Spinal cord (tissue), 10 donors: ENCODE results near the gene CD14. TPM values are rescaled to one million over a fixed set of nuclear protein-coding genes. Genes with fewer than 3 reads are reported as not detected.

ENCODE experiments used
- DNase-seq, 6 donors: peaks; one replicate each; pipeline versions ENCODE4 v3.0.0 to v3.0.0-alpha.2; 2013 to 2015; ENCODE audit warnings: low spot score in 6 of 6, low read depth in 4 of 6
- H3K27ac ChIP-seq: one replicate; pipeline ENCODE4 v1.5.1; 2013; ENCODE audit warnings: low read depth, low read length, control low read depth
- H3K27me3 ChIP-seq: one replicate; pipeline ENCODE4 v1.6.1; 2013; ENCODE audit warnings: low read length; ENCODE audit not compliant: control insufficient read depth, insufficient read depth
- H3K36me3 ChIP-seq: one replicate; pipeline ENCODE4 v1.6.1; 2013; ENCODE audit warnings: low read length; ENCODE audit not compliant: control insufficient read depth, insufficient read depth
- H3K4me1 ChIP-seq: one replicate; pipeline ENCODE4 v1.6.1; 2013; ENCODE audit warnings: low read length; ENCODE audit not compliant: control insufficient read depth, insufficient read depth
- H3K4me3 ChIP-seq: one replicate; pipeline ENCODE4 v1.5.1; 2013; ENCODE audit warnings: low read depth, low read length, control low read depth
- H3K9me3 ChIP-seq: one replicate; pipeline ENCODE4 v1.6.1; 2013; ENCODE audit warnings: low read length; ENCODE audit not compliant: control insufficient read depth, insufficient read depth
- whole genome bisulfite sequencing: methylation state at CpG from one replicate; pipeline ENCODE4 v1.1.5; 2013; ENCODE audit warnings: missing lambda C conversion rate; ENCODE audit not compliant: insufficient coverage; 5-methylcytosine and 5-hydroxymethylcytosine counted together
- polyA plus RNA-seq, 2 donors: library from polyadenylated mRNA; unstranded; fragments of 120-200 nt; gene quantifications; one replicate each; pipeline ENCODE4 v1.2.1, GENCODE V29; 2013; ENCODE audit not compliant: insufficient read length in 2 of 2
- total RNA-seq, 2 donors: library from RNA; depleted of rRNA in 1 of 2; stranded (reverse); fragments of 120-200 nt in 1 of 2; fragments of >200 nt in 1 of 2; gene quantifications; one replicate each; pipeline versions ENCODE4 v1.2.3 to v1.2.4, GENCODE V29; 2013 to 2014
- donor health status: healthy.

CD14 gene
- total and polyA plus RNA-seq, 4 donors = 7.9 to 42.4 (median 24.8) TPM

DNA sequence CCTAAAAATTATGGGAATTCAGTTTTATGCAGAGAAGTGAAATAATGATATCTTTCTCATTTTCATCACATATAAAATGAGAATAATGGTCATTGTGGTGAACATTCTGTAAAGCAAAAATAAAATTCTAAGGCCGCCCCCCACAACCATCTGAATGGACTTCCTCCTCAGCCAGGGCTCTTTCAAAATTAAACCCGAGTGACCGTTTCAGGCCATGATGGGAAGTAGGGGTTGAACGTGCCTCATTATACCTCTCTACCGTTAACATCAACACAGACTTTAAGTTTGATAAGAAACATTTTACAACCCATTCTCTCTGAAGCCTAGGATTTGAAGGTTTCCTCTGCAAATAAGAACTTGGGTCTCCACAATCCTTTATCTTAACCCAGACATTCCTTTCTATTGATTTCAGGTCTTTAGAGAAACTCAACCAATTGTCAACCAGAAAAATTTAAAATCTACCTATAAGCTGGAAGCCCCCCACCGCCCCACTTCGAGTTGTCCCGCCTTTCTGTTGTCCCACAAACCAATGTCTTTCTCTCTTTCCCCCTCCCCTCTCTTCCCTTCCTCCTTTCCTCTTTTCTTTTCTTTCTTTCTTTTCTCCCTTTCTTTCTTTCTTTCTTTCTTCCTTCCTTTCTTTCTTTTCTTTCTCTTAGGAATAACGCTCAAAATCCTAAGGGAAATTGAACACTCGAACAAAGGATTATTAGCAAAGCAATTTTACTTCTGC, 4.6 kb upstream of the CD14 start:
- peaks cover 26% of the 10 kb centered on the region for H3K4me1 ChIP-seq
- DNase-seq = no peak
- H3K27ac ChIP-seq = no peak overlapping the region
- H3K27me3 ChIP-seq = peaks cover 13% of the 10 kb centered on the region
- WGBS = 95% methylated on average over 6 of the region's 10 CpGs
- peaks cover 12% of the 10 kb centered on the region for H3K36me3 ChIP-seq
- no peaks in the 10 kb centered on the region for H3K9me3 ChIP-seq
- H3K4me3 ChIP-seq = no peak overlapping the region

DNA sequence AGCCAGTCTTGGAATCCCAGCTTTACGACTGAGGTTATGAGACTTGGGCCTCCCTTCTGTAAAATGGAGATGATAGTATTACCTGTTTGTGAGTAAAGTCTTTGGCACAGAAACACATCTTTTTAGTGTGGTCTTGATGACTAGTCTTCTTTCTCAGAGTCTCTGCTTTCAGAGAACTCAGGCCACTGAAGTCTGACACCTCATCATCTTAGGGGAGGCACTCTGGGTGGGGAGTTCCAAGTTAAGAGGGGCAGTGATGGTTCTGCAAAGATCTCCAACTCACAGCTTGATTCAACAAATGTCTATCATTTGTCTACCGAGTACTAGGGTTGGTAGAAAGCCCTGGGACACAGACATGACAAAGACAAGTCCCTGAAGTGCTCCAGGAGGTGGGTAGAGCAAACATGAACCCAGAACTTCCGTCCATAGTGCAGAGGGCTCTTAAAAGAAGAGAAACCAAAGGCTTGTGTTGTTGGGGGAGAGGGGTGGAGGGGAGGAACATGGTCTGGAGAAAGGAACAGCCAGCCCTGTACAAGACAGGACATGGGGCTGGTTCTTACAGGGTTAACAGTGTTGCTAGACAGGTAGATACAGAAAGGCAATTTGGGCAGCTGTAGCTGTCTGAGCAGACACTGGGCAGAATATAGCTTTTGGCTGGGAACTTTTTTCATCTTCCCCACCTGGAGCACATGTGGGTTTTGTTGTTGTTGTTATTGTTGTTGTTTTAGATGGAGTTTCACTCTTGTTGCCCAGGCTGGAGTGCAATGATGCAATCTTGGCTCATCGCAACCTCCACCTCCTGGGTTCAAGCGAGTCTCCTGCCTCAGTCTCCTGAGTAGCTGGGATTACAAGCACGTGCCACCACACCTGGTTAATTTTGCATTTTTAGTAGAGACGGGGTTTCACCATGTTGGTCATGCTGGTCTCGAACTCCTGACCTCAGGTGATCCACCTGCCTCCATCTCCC, 2.6 kb upstream of the CD14 start:
- Histone ChIP-seq H3K27ac (no peak overlapping the region), H3K36me3 (no peaks in the 10 kb centered on the region), H3K4me3 (no peak overlapping the region), H3K27me3 (peaks cover 30% of the 10 kb centered on the region), H3K9me3 (no peaks in the 10 kb centered on the region), H3K4me1 (peaks cover 36% of the 10 kb centered on the region)
- no peak for DNase-seq
- WGBS = 95% methylated on average over 4 of the region's 8 CpGs

DNA sequence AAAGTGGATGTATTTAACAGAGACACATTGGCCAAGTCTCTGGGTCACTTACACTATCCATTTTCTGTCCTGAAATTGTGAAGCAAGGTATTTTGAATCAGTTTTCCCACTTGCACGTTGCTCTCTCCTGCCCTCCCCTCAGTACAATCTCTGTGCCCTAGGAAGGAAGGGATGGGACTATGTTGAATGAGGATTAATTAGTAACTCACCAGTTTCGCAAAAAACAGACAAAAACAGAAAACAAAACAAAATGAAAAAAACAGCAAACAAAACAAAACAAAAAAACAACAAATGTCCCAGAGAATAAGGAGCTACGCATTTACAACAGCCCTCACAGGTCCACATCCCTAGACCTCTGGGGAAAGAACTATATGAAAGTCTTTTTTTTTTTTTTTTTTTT, 1.1 kb upstream of the CD14 start:
- peaks cover 23% of the 10 kb centered on the region for H3K4me1 ChIP-seq
- peaks cover 31% of the 10 kb centered on the region for H3K27me3 ChIP-seq
- H3K27ac ChIP-seq = no peak overlapping the region
- no peak for DNase-seq
- no peaks in the 10 kb centered on the region for H3K9me3 ChIP-seq
- no peaks in the 10 kb centered on the region for H3K36me3 ChIP-seq
- WGBS = no CpG with 5 or more reads among the region's 3 CpGs
- no peak overlapping the region for H3K4me3 ChIP-seq

DNA sequence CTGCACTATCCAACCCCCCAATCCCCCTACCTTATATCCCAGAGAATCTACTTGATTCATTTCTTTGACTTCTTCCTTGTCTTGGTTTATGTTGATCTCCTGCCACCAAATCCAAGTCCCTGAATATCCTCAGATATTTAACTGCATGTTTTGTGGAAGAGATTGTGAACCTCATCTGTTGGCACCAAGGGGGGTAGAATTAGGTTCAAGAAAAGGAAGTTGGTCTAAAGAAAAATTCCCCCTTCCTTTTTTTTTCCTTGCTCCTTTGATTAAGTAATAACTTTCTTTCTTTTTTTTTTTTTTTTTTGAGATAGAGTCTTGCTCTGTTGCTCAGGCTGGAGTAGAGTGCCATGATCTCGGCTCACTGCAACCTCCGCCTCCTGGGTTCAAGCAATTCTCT, 526 bp upstream of the CD14 start:
- peaks cover 3% of the 10 kb centered on the region for H3K9me3 ChIP-seq
- no peak for DNase-seq
- peaks cover 31% of the 10 kb centered on the region for H3K27me3 ChIP-seq
- H3K4me1 ChIP-seq = peaks cover 17% of the 10 kb centered on the region
- H3K27ac ChIP-seq = no peak overlapping the region
- no CpG with 5 or more reads among the region's 2 CpGs for WGBS
- no peak overlapping the region for H3K4me3 ChIP-seq
- H3K36me3 ChIP-seq = no peaks in the 10 kb centered on the region

DNA sequence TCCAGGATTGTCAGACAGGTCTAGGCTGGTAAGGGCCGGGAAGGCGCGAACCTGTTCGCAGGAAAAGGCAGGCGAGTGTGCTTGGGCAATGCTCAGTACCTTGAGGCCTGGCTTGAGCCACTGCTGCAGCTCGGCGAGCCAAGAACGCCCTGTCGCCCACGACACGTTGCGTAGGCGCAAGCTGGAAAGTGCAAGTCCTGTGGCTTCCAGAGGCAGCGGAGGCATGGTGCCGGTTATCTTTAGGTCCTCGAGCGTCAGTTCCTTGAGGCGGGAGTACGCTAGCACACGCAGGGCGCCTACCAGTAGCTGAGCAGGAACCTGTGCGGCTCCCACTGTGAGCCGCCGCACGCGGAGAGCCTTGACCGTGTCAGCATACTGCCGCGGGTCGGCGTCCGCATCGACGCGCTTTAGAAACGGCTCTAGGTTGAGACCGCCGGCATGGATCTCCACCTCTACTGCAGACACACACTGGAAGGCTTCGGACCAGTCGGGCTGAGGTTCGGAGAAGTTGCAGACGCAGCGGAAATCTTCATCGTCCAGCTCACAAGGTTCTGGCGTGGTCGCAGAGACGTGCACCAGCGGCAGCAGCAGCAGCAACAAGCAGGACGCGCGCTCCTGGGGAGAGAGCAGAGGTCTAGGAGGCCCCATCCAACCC, 482 bp downstream of the CD14 start:
- Histone ChIP-seq H3K4me1 (peaks cover 17% of the 10 kb centered on the region), H3K27ac (peak overlapping the region; percentile 42), H3K36me3 (no peaks in the 10 kb centered on the region), H3K27me3 (peaks cover 31% of the 10 kb centered on the region), H3K4me3 (peak overlapping the region; percentile 43), H3K9me3 (peaks cover 3% of the 10 kb centered on the region)
- DNase-seq = peak in 2 of 6 donors; percentile 53 to 70
- WGBS = 2% methylated on average over 48 of the region's 51 CpGs

DNA sequence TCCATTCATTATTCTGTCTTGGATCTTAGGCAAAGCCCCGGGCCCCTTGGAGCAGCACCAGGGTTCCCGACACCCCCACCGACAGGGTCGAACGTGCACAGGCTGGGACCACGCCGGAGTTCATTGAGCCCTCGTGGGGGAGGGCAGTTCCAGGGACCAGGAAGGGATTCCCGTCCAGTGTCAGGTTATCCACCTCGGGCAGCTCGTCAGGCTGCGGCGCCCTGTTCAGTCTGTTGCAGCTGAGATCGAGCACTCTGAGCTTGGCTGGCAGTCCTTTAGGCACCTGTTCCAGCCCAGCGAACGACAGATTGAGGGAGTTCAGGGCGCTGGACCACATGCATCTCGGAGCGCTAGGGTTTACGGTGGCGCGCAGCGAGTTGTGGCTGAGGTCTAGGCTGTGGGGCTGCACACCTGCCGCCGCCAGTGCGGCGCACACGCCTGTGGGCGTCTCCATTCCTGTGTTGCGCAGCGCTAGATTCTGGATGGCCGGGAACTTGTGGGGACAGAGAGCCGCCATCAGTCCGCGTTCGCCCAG, 1.1 kb downstream of the CD14 start:
- peak overlapping the region; percentile 43 for H3K4me3 ChIP-seq
- H3K4me1 ChIP-seq = peaks cover 17% of the 10 kb centered on the region
- no peak for DNase-seq
- H3K9me3 ChIP-seq = peaks cover 3% of the 10 kb centered on the region
- H3K36me3 ChIP-seq = no peaks in the 10 kb centered on the region
- H3K27me3 ChIP-seq = peaks cover 31% of the 10 kb centered on the region
- 12% methylated on average over 36 of the region's 36 CpGs for WGBS
- peak overlapping the region; percentile 42 for H3K27ac ChIP-seq

DNA sequence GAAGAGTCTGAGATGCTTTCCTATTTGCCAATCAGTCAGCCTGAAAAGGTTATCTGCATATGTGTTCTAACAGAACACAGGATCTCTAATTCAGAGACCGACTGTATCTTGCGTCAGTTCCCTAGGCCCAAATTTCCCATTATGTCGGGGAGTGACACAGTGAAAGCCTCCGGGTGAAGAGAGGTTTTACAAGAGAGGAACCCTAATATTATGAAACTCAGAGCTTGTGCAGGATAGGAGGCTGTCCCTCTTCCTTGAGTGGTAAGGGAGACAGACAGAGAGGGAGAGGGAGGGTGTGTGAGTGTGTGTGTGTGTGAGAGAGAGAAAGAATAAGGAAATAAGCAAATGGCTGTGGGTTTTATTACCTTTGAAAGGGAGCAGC, 1.9 kb downstream of the CD14 start:
- WGBS = 83% methylated on average over 1 of the region's 4 CpGs
- Histone ChIP-seq H3K4me3 (no peak overlapping the region), H3K27me3 (peaks cover 31% of the 10 kb centered on the region), H3K36me3 (no peaks in the 10 kb centered on the region), H3K27ac (no peak overlapping the region), H3K4me1 (peaks cover 17% of the 10 kb centered on the region), H3K9me3 (peaks cover 3% of the 10 kb centered on the region)
- DNase-seq = no peak

DNA sequence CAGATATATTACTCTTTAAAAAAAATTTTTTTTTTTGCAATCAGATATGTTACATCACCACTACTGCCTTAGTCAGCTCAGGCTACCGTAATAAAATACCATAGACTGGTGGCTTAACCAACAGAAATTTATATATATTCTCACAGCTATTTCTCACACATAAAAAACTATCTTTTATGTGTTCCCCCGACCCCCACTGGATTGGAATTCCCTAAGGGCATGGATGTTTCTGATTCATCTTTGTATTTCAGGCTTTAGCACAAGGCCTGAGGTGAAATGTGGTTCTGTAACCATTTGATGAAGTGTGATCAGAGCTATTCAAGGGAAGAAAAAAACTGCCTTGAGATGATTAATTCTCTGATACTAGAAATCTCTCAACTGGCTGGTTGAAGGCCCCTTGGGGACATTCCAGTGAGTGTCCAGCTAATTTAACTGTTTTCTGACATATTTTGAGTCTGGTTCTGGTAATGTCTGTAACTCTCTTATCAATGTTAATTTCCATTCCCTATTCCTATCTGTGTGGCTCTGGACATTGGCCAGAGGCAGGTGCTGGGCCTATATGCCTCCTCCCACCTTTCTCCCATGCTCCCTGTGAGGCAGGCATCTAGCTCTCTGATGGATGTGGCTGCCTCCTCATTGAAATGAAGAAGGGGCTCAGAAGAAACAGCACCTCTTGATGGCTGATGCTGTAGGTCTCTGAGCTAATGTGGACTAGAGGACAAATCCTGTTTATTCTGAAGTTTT, 2.5 kb downstream of the CD14 start:
- no peak overlapping the region for H3K4me3 ChIP-seq
- peaks cover 31% of the 10 kb centered on the region for H3K27me3 ChIP-seq
- peaks cover 3% of the 10 kb centered on the region for H3K9me3 ChIP-seq
- 100% methylated on average over 1 of the region's 2 CpGs for whole genome bisulfite sequencing
- no peak overlapping the region for H3K27ac ChIP-seq
- no peaks in the 10 kb centered on the region for H3K36me3 ChIP-seq
- peaks cover 17% of the 10 kb centered on the region for H3K4me1 ChIP-seq
- DNase-seq = no peak

DNA sequence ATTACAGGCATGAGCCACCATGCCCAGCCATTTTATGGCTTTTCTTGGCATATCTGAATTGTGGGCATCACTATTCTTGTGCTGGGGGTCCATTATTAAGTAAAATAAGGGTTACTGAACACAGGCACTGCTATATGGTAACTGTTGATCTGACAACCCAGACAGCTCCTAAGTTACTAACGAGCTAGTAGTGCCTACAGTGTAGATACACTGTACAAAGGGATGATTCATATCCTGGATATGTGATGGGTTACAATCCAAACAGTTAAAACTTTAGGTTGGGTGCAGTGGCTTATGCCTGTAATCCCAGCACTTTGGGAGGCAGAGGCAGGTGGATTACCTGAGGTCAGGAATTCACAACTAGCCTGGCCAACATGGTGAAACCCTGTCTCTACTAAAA, 4.3 kb downstream of the CD14 start:
- WGBS = no CpG with 5 or more reads among the region's 1 CpG

More for the DNA sequence above, 4.3 kb downstream of the CD14 start:
- H3K9me3 ChIP-seq = peaks cover 3% of the 10 kb centered on the region
- H3K27ac ChIP-seq = no peak overlapping the region
- no peaks in the 10 kb centered on the region for H3K36me3 ChIP-seq
- DNase-seq = no peak
- no peak overlapping the region for H3K4me3 ChIP-seq
- H3K27me3 ChIP-seq = peaks cover 28% of the 10 kb centered on the region
- peaks cover 17% of the 10 kb centered on the region for H3K4me1 ChIP-seq
